ENCODE results near the gene IPO4.

Gene IPO4

GRCh38 chr14:24145690-24146452, 42.7 kb downstream of the IPO4 start:
- Histone ChIP-seq H2AFZ (ENCODE audit: low read length) (no peak overlapping the region), H3K36me3 (replicated peaks; ENCODE audit: insufficient read depth, low read length) (no peaks in the 10 kb centered on the region), H3K4me2 (ENCODE audit: low read depth, low read length) (peak overlapping the region; percentile 81), H3K4me1 (ENCODE audit: low read length) (peaks cover 11% of the 10 kb centered on the region), H3K9ac (ENCODE audit: low read length) (peak overlapping the region; percentile 84), H3K9me3 (replicated peaks; ENCODE audit: insufficient read depth, low read length) (no peaks in the 10 kb centered on the region), H4K20me1 (ENCODE audit: insufficient read depth, low read length) (no peaks in the 10 kb centered on the region), H3K9me2 (replicated peaks; ENCODE audit: insufficient read depth, low read length) (no peaks in the 10 kb centered on the region), H3K79me2 (ENCODE audit: low read length) (peaks cover 47% of the 10 kb centered on the region), H3K27ac (ENCODE audit: low read length) (peak overlapping the region; percentile 63; the same call in 1 of the 2 replicates), H3K4me3 (ENCODE audit: low read length) (peak overlapping the region; percentile 87), H3F3A (ENCODE audit: insufficient read depth, low read length) (peaks cover 10% of the 10 kb centered on the region), H3K27me3 (replicated peaks; ENCODE audit: insufficient read depth, low read length) (no peaks in the 10 kb centered on the region)
- TF ChIP-seq CTCF (IDR thresholded peaks at IDR 0.05; ENCODE audit: low read length), result no peak
- TF ChIP-seq EZH2phosphoT487 (IDR thresholded peaks at IDR 0.05; ENCODE audit: low read length), result no peak
- TF ChIP-seq EZH2 (optimal IDR thresholded peaks at IDR 0.05; ENCODE audit: low read depth, low read length), result no peak
- no peak for DNase-seq

GRCh38 chr14:24145219-24145618, 43.4 kb downstream of the IPO4 start:
- Histone ChIP-seq H3K27ac (ENCODE audit: low read length) (no peak overlapping the region), H3K4me1 (ENCODE audit: low read length) (peaks cover 11% of the 10 kb centered on the region), H3K9me3 (replicated peaks; ENCODE audit: insufficient read depth, low read length) (no peaks in the 10 kb centered on the region), H2AFZ (ENCODE audit: low read length) (no peak overlapping the region), H3K27me3 (replicated peaks; ENCODE audit: insufficient read depth, low read length) (no peaks in the 10 kb centered on the region), H3K9ac (ENCODE audit: low read length) (peak overlapping the region; percentile 84; the same call in 1 of the 2 replicates), H3K36me3 (replicated peaks; ENCODE audit: insufficient read depth, low read length) (no peaks in the 10 kb centered on the region), H3K79me2 (ENCODE audit: low read length) (peaks cover 52% of the 10 kb centered on the region), H3F3A (ENCODE audit: insufficient read depth, low read length) (peaks cover 10% of the 10 kb centered on the region), H3K9me2 (replicated peaks; ENCODE audit: insufficient read depth, low read length) (no peaks in the 10 kb centered on the region), H4K20me1 (ENCODE audit: insufficient read depth, low read length) (no peaks in the 10 kb centered on the region), H3K4me2 (ENCODE audit: low read depth, low read length) (peak overlapping the region; percentile 81), H3K4me3 (ENCODE audit: low read length) (peak overlapping the region; percentile 87)
- TF ChIP-seq EZH2 (optimal IDR thresholded peaks at IDR 0.05; ENCODE audit: low read depth, low read length) (no peak), EZH2phosphoT487 (IDR thresholded peaks at IDR 0.05; ENCODE audit: low read length) (no peak)
- DNase-seq, result no peak

- no peaks in the 10 kb centered on the region for H3K9me3 ChIP-seq (replicated peaks; ENCODE audit: insufficient read depth, low read length)
- H3K4me3 ChIP-seq (ENCODE audit: low read length), result no peak overlapping the region
- H3K27ac ChIP-seq (ENCODE audit: low read length), result no peak overlapping the region
- no peak for DNase-seq
- no peak overlapping the region for H3K4me2 ChIP-seq (ENCODE audit: low read depth, low read length)
- H3K9me2 ChIP-seq (replicated peaks; ENCODE audit: insufficient read depth, low read length), result no peaks in the 10 kb centered on the region
- H3K9ac ChIP-seq (ENCODE audit: low read length), result no peak overlapping the region
- H3K27me3 ChIP-seq (replicated peaks; ENCODE audit: insufficient read depth, low read length), result no peaks in the 10 kb centered on the region
- H3K36me3 ChIP-seq (replicated peaks; ENCODE audit: insufficient read depth, low read length), result no peaks in the 10 kb centered on the region
- TF ChIP-seq EZH2phosphoT487 (IDR thresholded peaks at IDR 0.05; ENCODE audit: low read length) (no peak), EZH2 (optimal IDR thresholded peaks at IDR 0.05; ENCODE audit: low read depth, low read length) (no peak), CTCF (IDR thresholded peaks at IDR 0.05; ENCODE audit: low read length) (no peak)
- H3K79me2 ChIP-seq (ENCODE audit: low read length), result peaks cover 53% of the 10 kb centered on the region
- H3K4me1 ChIP-seq (ENCODE audit: low read length), result peaks cover 15% of the 10 kb centered on the region
- peaks cover 10% of the 10 kb centered on the region for H3F3A ChIP-seq (ENCODE audit: insufficient read depth, low read length)
- H2AFZ ChIP-seq (ENCODE audit: low read length), result no peak overlapping the region
- no peaks in the 10 kb centered on the region for H4K20me1 ChIP-seq (ENCODE audit: insufficient read depth, low read length)
These were observed 44.2 kb downstream of the IPO4 start for GRCh38 chr14:24144451-24144850.

- Histone ChIP-seq H3K36me3 (replicated peaks; ENCODE audit: insufficient read depth, low read length) (no peaks in the 10 kb centered on the region), H3K4me3 (ENCODE audit: low read length) (no peak overlapping the region), H3K4me2 (ENCODE audit: low read depth, low read length) (no peak overlapping the region), H3K4me1 (ENCODE audit: low read length) (peaks cover 17% of the 10 kb centered on the region), H3K27ac (ENCODE audit: low read length) (no peak overlapping the region), H3K79me2 (ENCODE audit: low read length) (peaks cover 57% of the 10 kb centered on the region), H2AFZ (ENCODE audit: low read length) (no peak overlapping the region), H4K20me1 (ENCODE audit: insufficient read depth, low read length) (no peaks in the 10 kb centered on the region), H3K9me2 (replicated peaks; ENCODE audit: insufficient read depth, low read length) (no peaks in the 10 kb centered on the region), H3K27me3 (replicated peaks; ENCODE audit: insufficient read depth, low read length) (no peaks in the 10 kb centered on the region), H3K9ac (ENCODE audit: low read length) (no peak overlapping the region), H3K9me3 (replicated peaks; ENCODE audit: insufficient read depth, low read length) (no peaks in the 10 kb centered on the region), H3F3A (ENCODE audit: insufficient read depth, low read length) (peaks cover 10% of the 10 kb centered on the region)
- TF ChIP-seq EZH2phosphoT487 (IDR thresholded peaks at IDR 0.05; ENCODE audit: low read length), result no peak
- no peak for DNase-seq
These were observed 45.1 kb downstream of the IPO4 start for GRCh38 chr14:24143511-24143910.
